ENCODE results near the gene MOB3C.

DNA sequence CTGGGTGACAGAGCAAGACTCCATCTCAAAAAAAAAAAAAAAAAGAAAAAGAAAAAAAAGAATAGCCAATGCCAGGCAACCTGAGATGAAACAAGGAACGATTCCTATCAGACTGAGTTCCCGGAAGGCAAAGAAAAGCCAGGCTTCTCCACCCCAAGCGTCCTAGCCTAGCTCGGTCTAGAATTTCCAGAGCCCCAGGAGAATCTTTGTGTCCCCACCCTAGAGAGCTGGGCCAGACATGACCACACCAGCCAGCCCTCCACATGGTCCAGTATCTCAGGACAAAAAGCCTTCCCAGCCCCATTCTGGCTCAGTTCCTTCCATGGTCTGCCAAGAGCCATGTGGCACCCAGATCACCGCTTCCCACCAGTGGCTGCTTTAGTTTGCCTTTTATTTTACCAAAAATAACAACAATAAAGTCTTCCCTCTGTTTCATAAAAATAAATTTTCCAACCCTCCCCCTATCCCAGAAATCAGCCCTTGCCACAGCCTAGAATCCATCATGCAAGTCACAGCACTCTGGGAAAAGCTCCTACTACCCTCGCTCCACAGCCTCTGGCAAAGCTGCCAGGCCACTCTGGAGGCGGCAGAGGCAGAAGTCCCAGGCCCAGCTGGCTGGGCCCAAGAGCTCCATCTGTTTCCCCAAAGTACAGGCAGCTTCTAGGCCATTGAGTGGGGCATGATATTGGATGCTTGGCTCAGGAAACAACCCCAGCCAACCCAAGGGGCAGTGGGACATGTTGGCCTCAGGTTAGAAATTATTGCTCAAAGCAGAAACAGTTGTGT is 9.1 kb downstream of the MOB3C start:
- TF ChIP-seq, protein P1, sequence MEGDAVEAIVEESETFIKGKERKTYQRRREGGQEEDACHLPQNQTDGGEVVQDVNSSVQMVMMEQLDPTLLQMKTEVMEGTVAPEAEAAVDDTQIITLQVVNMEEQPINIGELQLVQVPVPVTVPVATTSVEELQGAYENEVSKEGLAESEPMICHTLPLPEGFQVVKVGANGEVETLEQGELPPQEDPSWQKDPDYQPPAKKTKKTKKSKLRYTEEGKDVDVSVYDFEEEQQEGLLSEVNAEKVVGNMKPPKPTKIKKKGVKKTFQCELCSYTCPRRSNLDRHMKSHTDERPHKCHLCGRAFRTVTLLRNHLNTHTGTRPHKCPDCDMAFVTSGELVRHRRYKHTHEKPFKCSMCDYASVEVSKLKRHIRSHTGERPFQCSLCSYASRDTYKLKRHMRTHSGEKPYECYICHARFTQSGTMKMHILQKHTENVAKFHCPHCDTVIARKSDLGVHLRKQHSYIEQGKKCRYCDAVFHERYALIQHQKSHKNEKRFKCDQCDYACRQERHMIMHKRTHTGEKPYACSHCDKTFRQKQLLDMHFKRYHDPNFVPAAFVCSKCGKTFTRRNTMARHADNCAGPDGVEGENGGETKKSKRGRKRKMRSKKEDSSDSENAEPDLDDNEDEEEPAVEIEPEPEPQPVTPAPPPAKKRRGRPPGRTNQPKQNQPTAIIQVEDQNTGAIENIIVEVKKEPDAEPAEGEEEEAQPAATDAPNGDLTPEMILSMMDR (IDR thresholded peaks at IDR 0.05): no peak
- no peak for TF ChIP-seq EP300 (IDR thresholded peaks at IDR 0.05)
- no peak for TF ChIP-seq POLR2A (IDR thresholded peaks at IDR 0.05)

All from tibial nerve (tissue), 4 donors.